Purkinje cell (primary cell): ENCODE data around the gene TTF1. TPM values are rescaled to one million over a fixed set of nuclear protein-coding genes. Genes with fewer than 3 reads are reported as not detected.

Experiments used
- polyA plus RNA-seq: library from polyadenylated mRNA; unstranded; fragments of >200 nt; fragmentation: Nextera tagmentation; gene quantifications from 2 replicates; pipeline ENCODE4 v1.2.1, GENCODE V29; 2014

TTF1 gene, protein sequence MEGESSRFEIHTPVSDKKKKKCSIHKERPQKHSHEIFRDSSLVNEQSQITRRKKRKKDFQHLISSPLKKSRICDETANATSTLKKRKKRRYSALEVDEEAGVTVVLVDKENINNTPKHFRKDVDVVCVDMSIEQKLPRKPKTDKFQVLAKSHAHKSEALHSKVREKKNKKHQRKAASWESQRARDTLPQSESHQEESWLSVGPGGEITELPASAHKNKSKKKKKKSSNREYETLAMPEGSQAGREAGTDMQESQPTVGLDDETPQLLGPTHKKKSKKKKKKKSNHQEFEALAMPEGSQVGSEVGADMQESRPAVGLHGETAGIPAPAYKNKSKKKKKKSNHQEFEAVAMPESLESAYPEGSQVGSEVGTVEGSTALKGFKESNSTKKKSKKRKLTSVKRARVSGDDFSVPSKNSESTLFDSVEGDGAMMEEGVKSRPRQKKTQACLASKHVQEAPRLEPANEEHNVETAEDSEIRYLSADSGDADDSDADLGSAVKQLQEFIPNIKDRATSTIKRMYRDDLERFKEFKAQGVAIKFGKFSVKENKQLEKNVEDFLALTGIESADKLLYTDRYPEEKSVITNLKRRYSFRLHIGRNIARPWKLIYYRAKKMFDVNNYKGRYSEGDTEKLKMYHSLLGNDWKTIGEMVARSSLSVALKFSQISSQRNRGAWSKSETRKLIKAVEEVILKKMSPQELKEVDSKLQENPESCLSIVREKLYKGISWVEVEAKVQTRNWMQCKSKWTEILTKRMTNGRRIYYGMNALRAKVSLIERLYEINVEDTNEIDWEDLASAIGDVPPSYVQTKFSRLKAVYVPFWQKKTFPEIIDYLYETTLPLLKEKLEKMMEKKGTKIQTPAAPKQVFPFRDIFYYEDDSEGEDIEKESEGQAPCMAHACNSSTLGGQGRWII
- 11.3 and 17.4 TPM in 2 replicates for polyA plus RNA-seq

DNA sequence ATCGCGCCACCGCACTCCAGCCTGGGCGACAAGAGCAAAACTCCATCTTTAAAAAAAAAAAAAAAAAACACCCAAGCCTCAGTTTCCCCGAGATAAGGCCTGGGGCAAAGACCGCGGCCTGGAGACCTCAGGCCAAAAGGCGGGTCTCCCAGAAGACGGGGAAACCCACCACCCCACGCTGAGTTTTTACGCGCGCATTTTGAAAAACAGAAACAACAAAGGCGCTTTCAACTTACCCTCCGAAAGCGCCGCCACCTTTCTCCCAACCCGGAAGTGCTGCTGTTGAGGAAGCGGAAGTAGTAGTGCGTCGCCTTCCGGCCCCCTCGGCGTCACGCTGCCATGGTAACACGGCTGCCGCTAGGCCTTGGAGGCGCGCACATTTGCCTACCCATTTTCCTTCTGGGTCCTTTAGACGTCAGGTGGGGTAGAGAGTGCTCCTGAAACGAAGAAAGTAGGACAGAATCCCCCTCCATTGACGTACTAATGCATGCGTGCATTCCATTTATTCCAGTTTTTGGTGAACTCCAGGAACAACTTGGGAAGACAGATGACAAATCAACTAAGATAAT lies at the start of gene TTF1:
Gene TTF1 (minus strand): TSS at position 287 of the 569 bp plus-strand sequence. CDS start 4,019 bp downstream, outside the sequence.

DNA sequence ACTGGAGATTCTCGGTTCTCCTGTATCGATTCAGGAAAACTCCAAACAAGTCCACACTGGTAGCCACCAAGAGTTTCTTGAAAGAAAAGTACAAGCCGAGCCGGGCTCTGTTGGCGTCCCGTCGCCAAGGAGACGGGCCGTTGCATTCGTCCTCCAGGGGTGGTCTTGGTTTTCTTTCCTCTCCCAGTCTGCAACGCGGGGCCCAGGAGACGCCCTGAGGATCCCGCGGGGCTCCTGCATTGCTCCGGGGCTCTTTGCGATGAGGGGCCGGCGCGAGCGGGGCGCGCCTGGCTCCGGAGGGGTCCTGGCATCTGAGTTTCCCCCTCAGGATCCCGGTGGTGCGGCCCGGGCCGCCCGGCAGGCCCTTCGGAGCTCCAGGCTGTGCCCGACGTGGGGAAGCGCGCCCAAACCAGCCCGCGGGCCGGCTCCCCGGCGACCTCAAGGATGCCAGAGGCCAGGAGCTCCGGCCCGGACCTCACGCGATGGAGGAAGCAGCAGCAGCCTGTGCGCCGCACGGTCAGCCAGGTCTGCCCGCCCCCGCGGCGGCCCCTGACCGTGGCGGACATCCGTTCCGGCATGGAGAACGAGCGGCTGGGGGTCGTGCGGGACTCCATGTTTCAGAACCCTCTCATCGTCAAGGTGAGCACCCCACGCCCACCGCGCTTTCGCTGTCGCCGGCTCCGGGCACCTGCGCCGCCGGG lies 3.3 kb upstream of the TTF1 start, which contains the start of gene CFAP77:
Gene CFAP77 (plus strand): TSS at position 384 of the 701 bp plus-strand sequence. CDS start 61 bp downstream, at position 445.

GRCh38 chr9:132354637-132355355 lies 51.8 kb downstream of the TTF1 start, which contains the start of gene SETX:
Gene SETX (minus strand): TSS chr9:132354986. CDS start chr9:132349428, 5,558 bp downstream.

Other genes starting within 250 kb of the TTF1 start
- 0.13 and 0.28 TPM in 2 replicates for gene NTNG2, start 244.8 kb downstream of the TTF1 start, polyA plus RNA-seq
- gene SETX, start 51.9 kb downstream of the TTF1 start, polyA plus RNA-seq, result 32.4 and 33.8 TPM in 2 replicates
- gene CFAP77, start 3.4 kb upstream of the TTF1 start, polyA plus RNA-seq, result not detected in 2 replicates
- not detected in 2 replicates for gene BARHL1, start 175.8 kb upstream of the TTF1 start, polyA plus RNA-seq